Measurements from ENCODE around the gene DIPK1B. TPM values are rescaled to one million over a fixed set of nuclear protein-coding genes. Genes with fewer than 3 reads are reported as not detected.

Gene DIPK1B
- total and polyA plus RNA-seq, 10 of the 15 experiments (the other 5 are each of a cell fraction or from before 2014, with no cell fraction given) = 0.08 to 0.28 (median 0.13) TPM; not detected in 3

GRCh38 chr9:136728080-136728547 lies 15.7 kb downstream of the DIPK1B start (continued):
- peak; percentile 79 to 99 (median 88) for TF ChIP-seq CTCF (IDR thresholded peaks at IDR 0.05 in 2 of 3, conservative IDR thresholded peaks at IDR 0.05 in 1 of 3; ENCODE audit: control insufficient read depth in 2 of 3, extremely low read depth in 1 of 3, insufficient read depth in 1 of 3, low read depth in 3 of 3, low read length in 3 of 3)
- peak; percentile 76 for TF ChIP-seq RUNX3 (IDR thresholded peaks at IDR 0.05; ENCODE audit: low read length)
- no peak for TF ChIP-seq PAX8 (IDR thresholded peaks at IDR 0.05)
- TF ChIP-seq MYC (IDR thresholded peaks at IDR 0.05; ENCODE audit: insufficient read depth, insufficient read length, insufficient replicate concordance, low read length, severe bottlenecking) = peak; percentile 93
- peak; percentile 95 for TF ChIP-seq ZNF217 (IDR thresholded peaks at IDR 0.05)
- TF ChIP-seq SMAD5 (IDR thresholded peaks at IDR 0.05; ENCODE audit: low read depth) = peak; percentile 98
- TF ChIP-seq ZZZ3 (IDR thresholded peaks at IDR 0.05; ENCODE audit: control insufficient read depth, insufficient read length, low read depth) = no peak
- peak; percentile 23; the same call in 1 of the 2 replicates for TF ChIP-seq ZBTB33 (IDR thresholded peaks at IDR 0.05)
- no peak for TF ChIP-seq IRF5 (IDR thresholded peaks at IDR 0.05; ENCODE audit: borderline replicate concordance)
- TF ChIP-seq E2F4 (IDR thresholded peaks at IDR 0.05; ENCODE audit: low read depth, low read length) = no peak
- TF ChIP-seq KLF5 (IDR thresholded peaks at IDR 0.05; ENCODE audit: partially characterized antibody) = peak; percentile 81
- peak; percentile 100 for TF ChIP-seq GATAD2B (conservative IDR thresholded peaks at IDR 0.05; ENCODE audit: low read depth)
- peak in 1 of 2 experiments; percentile 81; a peak in 2 of 3 replicates for TF ChIP-seq EGR1 (IDR thresholded peaks at IDR 0.05; ENCODE audit: borderline replicate concordance in 1 of 2, low read depth in 2 of 2, low read length in 2 of 2)
- TF ChIP-seq IRF3 (IDR thresholded peaks at IDR 0.05) = peak; percentile 57; the same call in 1 of the 2 replicates
- no peak for TF ChIP-seq ZBTB40 (IDR thresholded peaks at IDR 0.05; ENCODE audit: borderline replicate concordance)

All from GM12878 (cell line).